DMS153 treated with DMSO at 0.1 percent for 48 hours (cell line): ENCODE data around the gene NPLOC4.

Experiments used
- DNase-seq: peaks from one replicate; lab custom pipeline; 2025; ENCODE audit not compliant: unreplicated experiment; lab: John Stamatoyannopoulos, UW

The NPLOC4 gene

GRCh38 chr17:81549826-81550225 lies 87.1 kb downstream of the NPLOC4 start:
- no peak for DNase-seq

- DNase-seq: no peak
Measured at GRCh38 chr17:81549031-81549557, 87.8 kb downstream of the NPLOC4 start.

GRCh38 chr17:81547614-81547982 lies 89.3 kb downstream of the NPLOC4 start:
- DNase-seq: no peak

- no peak for DNase-seq
Measured at GRCh38 chr17:81546906-81547613, 89.9 kb downstream of the NPLOC4 start.

- DNase-seq: no peak
Measured at GRCh38 chr17:81545160-81545949, 91.6 kb downstream of the NPLOC4 start.

- no peak for DNase-seq
Measured at GRCh38 chr17:81544281-81544974, 92.5 kb downstream of the NPLOC4 start.

- DNase-seq: no peak
Measured at GRCh38 chr17:81543756-81544155, 93.2 kb downstream of the NPLOC4 start.

GRCh38 chr17:81543339-81543675 lies 93.6 kb downstream of the NPLOC4 start:
- no peak for DNase-seq

GRCh38 chr17:81542431-81543338 lies 94.2 kb downstream of the NPLOC4 start:
- DNase-seq: no peak

GRCh38 chr17:81541123-81541522 lies 95.8 kb downstream of the NPLOC4 start:
- no peak for DNase-seq

GRCh38 chr17:81540676-81541027 lies 96.3 kb downstream of the NPLOC4 start:
- DNase-seq: no peak

GRCh38 chr17:81539961-81540675 lies 96.8 kb downstream of the NPLOC4 start:
- no peak for DNase-seq

- DNase-seq: no peak
Measured at GRCh38 chr17:81539571-81539900, 97.4 kb downstream of the NPLOC4 start.

- DNase-seq: no peak
Measured at GRCh38 chr17:81538651-81539570, 98.0 kb downstream of the NPLOC4 start.

GRCh38 chr17:81537856-81538555 lies 98.9 kb downstream of the NPLOC4 start:
- DNase-seq: peak; percentile 64

GRCh38 chr17:81537343-81537855 lies 99.5 kb downstream of the NPLOC4 start:
- peak; percentile 64 for DNase-seq

GRCh38 chr17:81536299-81537290 lies 100.3 kb downstream of the NPLOC4 start:
- no peak for DNase-seq
